Nucleus accumbens (tissue), 56 donors: ENCODE data around the gene NXF2B.
"Not testable (repeated sequence)": the region's sequence is repeated elsewhere in the genome, so short reads cannot be mapped to it uniquely, and the experiment has no call there.

Source experiments
- DNase-seq, 56 donors: peaks; one replicate each; lab custom pipeline; 2025; lab: John Stamatoyannopoulos, UW

The NXF2B gene

GRCh38 chrX:102439908-102440307, at the start of gene NXF2B:
Gene NXF2B (minus strand): TSS chrX:102440008. CDS start chrX:102380036, 59,972 bp downstream.
- not testable (repeated sequence) for DNase-seq

- not testable (repeated sequence) for DNase-seq
Observed at GRCh38 chrX:102478765-102479164, 39.0 kb upstream of the NXF2B start.

GRCh38 chrX:102471762-102472220, 32.0 kb upstream of the NXF2B start, which contains the start of gene TCP11X2:
Gene TCP11X2 (minus strand): TSS chrX:102471812.
- DNase-seq: not testable (repeated sequence)

GRCh38 chrX:102470215-102470614, 30.4 kb upstream of the NXF2B start:
- DNase-seq: not testable (repeated sequence)

- not testable (repeated sequence) for DNase-seq
Observed at GRCh38 chrX:102458615-102459014, 18.8 kb upstream of the NXF2B start.

- DNase-seq: not testable (repeated sequence)
Observed at GRCh38 chrX:102414493-102414892, 25.3 kb downstream of the NXF2B start.

GRCh38 chrX:102345916-102346315, 93.9 kb downstream of the NXF2B start:
- DNase-seq: no peak

GRCh38 chrX:102341867-102342266, 97.9 kb downstream of the NXF2B start:
- no peak for DNase-seq

GRCh38 chrX:102339312-102340298, 100.2 kb downstream of the NXF2B start:
- no peak for DNase-seq

GRCh38 chrX:102338162-102338561, 101.6 kb downstream of the NXF2B start:
- DNase-seq: no peak
